Lung (tissue), 12 donors: Measurements from ENCODE around the gene TBCD. TPM values are rescaled to one million over a fixed set of nuclear protein-coding genes. Genes with fewer than 3 reads are reported as not detected.
A peak's percentile ranks its signal among the peaks of the same experiment; 100 is the strongest.

Experiments used
- ATAC-seq: fragments of 200-7000 bp; cut with Tn5 transposase; one replicate; pipeline ENCODE4 v1.9.1; 2020; ENCODE audit warnings: moderate number of reproducible peaks; ENCODE audit not compliant: insufficient read depth, low FRiP score
- DNase-seq, 3 donors: peaks; one replicate each; pipeline ENCODE4 v3.0.0-alpha.2; 2013 to 2017
- H3K27ac ChIP-seq, 2 donors: one replicate each; pipeline ENCODE4 v1.5.1; 2013; ENCODE audit warnings: mild to moderate bottlenecking in 2 of 2, moderate library complexity in 2 of 2, control low read depth in 1 of 2, inconsistent platforms in 1 of 2, low read depth in 1 of 2, low read length in 1 of 2
- H3K27me3 ChIP-seq, 3 donors: one replicate each; pipeline ENCODE4 v1.5.1; 2013; ENCODE audit warnings: low read length in 2 of 3; ENCODE audit not compliant: control insufficient read depth in 3 of 3, insufficient read depth in 3 of 3
- H3K36me3 ChIP-seq, 4 donors: one replicate each; pipeline ENCODE4 v1.5.1; 2013; ENCODE audit warnings: low read length in 4 of 4, mild to moderate bottlenecking in 1 of 4, moderate library complexity in 1 of 4; ENCODE audit not compliant: control insufficient read depth in 4 of 4, insufficient read depth in 4 of 4
- H3K4me1 ChIP-seq, 5 donors: one replicate each; pipeline ENCODE4 v1.5.1; 2013; ENCODE audit warnings: low read length in 5 of 5, mild to moderate bottlenecking in 2 of 5, moderate library complexity in 1 of 5; ENCODE audit not compliant: control insufficient read depth in 5 of 5, insufficient read depth in 5 of 5
- H3K4me3 ChIP-seq: one replicate; pipeline ENCODE4 v1.5.1; 2013; ENCODE audit warnings: mild to moderate bottlenecking, control low read depth, moderate library complexity
- H3K9ac ChIP-seq, 2 donors: one replicate each; pipeline ENCODE4 v1.5.1; 2013; ENCODE audit warnings: low read length in 2 of 2, control low read depth in 1 of 2; ENCODE audit not compliant: insufficient read depth in 1 of 2
- H3K9me3 ChIP-seq, 4 donors: one replicate each; pipeline ENCODE4 v1.5.1; 2013; ENCODE audit warnings: low read length in 3 of 4, mild to moderate bottlenecking in 1 of 4, moderate library complexity in 1 of 4; ENCODE audit not compliant: control insufficient read depth in 4 of 4, insufficient read depth in 3 of 4
- WGBS, 2 donors: extraction: QIAGEN DNeasy Blood & Tissue Kit; methylation state at CpG; one replicate each; pipeline ENCODE4 v1.1.7; 2013; 5-methylcytosine and 5-hydroxymethylcytosine counted together
- polyA plus RNA-seq, 2 donors: library from polyadenylated mRNA; stranded (reverse); fragments of 200-250 nt; gene quantifications; one replicate each; pipeline ENCODE4 v1.2.1, GENCODE V29; 2013
- total RNA-seq, 2 donors: library from RNA; depleted of rRNA in 1 of 2; stranded (reverse); fragments of >200 nt in 1 of 2; gene quantifications; one replicate each; pipeline ENCODE4 v1.2.1, GENCODE V29; 2014 to 2021
- TF ChIP-seq, protein P1 (sequence below): IDR thresholded peaks from 2 replicates; pipeline ENCODE4 v1.5.1; 2012; ENCODE audit warnings: mild to moderate bottlenecking; ENCODE audit errors: control extremely low read depth, extremely low read depth
- donor health status: control.
- donor health status: control.
- donor health status: Bipolar disorder and iron deficiency.
- donor health status: healthy.
- donor health status: DM: yes; HTN: yes; CAD: no.

The TBCD gene
- total and polyA plus RNA-seq, 4 donors, result 57.6 to 119 (median 90.3) TPM

DNA sequence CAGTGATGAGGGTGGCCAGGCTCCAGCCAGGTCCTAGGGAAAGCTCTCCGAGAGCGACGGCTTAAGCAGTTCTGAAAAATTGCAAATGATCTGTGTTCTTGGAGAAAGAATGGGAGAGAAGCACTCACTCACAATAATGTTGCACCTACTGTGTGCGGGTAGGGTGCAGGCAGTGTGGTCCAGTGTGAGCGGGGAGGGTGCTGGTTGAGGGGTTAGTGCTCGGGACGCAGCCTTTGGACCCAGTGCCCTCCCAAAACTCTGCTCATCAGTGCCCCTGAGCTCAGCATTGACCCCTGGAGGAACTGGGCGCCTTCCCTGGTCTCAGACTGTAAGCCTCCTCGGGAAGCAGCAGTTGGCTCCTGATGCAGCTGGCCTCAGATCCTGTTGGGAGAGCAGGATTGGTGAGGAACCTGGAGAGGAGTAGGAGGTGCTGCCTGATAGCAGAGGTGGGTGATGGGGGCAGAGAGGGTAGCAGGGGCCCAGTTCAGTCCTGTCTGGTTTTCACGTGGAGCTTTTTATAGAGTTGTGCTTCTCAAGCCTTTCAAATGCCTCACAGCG lies 111.6 kb downstream of the TBCD start:
- ATAC-seq (no peak), DNase-seq (no peak)
- no peak overlapping the region for H3K27ac ChIP-seq
- H3K36me3 ChIP-seq, result no peaks in the 10 kb centered on the region
- H3K27me3 ChIP-seq, result no peaks in the 10 kb centered on the region
- WGBS, 2 donors, result 91 to 92% methylated on average over 11 of the region's 11 CpGs
- peaks cover 0 to 30% (median 12%) of the 10 kb centered on the region in 5 donors for H3K4me1 ChIP-seq
- no peaks in the 10 kb centered on the region for H3K9me3 ChIP-seq
- TF ChIP-seq, protein P1, sequence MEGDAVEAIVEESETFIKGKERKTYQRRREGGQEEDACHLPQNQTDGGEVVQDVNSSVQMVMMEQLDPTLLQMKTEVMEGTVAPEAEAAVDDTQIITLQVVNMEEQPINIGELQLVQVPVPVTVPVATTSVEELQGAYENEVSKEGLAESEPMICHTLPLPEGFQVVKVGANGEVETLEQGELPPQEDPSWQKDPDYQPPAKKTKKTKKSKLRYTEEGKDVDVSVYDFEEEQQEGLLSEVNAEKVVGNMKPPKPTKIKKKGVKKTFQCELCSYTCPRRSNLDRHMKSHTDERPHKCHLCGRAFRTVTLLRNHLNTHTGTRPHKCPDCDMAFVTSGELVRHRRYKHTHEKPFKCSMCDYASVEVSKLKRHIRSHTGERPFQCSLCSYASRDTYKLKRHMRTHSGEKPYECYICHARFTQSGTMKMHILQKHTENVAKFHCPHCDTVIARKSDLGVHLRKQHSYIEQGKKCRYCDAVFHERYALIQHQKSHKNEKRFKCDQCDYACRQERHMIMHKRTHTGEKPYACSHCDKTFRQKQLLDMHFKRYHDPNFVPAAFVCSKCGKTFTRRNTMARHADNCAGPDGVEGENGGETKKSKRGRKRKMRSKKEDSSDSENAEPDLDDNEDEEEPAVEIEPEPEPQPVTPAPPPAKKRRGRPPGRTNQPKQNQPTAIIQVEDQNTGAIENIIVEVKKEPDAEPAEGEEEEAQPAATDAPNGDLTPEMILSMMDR, result no peak
- no peak overlapping the region for H3K9ac ChIP-seq
- H3K4me3 ChIP-seq, result no peak overlapping the region

DNA sequence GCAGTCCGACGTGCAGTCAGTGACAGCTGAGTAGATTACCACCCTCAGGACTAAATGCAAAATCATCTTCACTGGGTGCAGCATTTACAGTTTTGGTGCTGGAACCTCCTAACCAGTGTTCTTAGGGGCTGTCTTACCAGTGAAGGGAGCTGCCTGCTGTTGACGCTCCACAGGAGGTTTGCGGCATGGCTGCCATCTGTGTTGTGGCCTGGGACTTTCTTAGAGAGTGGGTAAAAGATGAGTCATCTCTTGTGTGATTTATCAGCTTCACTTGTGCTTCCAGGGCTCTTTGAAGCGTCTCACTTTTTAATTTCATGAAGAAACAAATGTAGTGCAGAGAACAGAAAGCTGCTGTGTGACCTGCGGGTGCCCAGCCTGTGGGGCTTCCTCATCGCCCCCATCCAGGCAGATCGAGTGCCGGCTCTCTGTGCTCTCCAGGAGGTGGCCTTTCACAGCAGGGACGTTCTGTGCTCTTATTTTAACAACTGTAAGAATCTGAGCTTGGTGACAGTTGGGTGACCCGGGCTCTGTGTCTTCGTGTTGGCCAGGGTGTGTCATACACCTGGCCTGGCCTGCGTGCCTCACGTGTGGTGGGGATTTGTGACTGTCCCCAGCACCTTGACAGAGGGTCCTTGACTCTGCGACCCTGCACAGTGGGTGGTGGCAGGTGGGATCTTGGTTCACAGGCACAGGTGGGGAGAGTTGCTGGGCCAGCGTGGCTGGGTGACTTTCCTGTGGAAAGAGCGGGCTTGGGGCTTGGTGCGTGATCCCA lies 112.3 kb downstream of the TBCD start:
- 75 to 80% methylated on average over 18 of the region's 18 CpGs for WGBS, 2 donors
- Histone ChIP-seq H3K9me3 (no peaks in the 10 kb centered on the region), H3K36me3 (no peaks in the 10 kb centered on the region), H3K4me3 (no peak overlapping the region), H3K27me3 (no peaks in the 10 kb centered on the region), H3K4me1 (peaks cover 0 to 23% (median 9%) of the 10 kb centered on the region in 5 donors), H3K9ac (no peak overlapping the region), H3K27ac (peak overlapping the region in 1 of 2 donors; percentile 58)
- DNase-seq (no peak), ATAC-seq (peak; percentile 42)
- TF ChIP-seq, protein P1, result no peak

DNA sequence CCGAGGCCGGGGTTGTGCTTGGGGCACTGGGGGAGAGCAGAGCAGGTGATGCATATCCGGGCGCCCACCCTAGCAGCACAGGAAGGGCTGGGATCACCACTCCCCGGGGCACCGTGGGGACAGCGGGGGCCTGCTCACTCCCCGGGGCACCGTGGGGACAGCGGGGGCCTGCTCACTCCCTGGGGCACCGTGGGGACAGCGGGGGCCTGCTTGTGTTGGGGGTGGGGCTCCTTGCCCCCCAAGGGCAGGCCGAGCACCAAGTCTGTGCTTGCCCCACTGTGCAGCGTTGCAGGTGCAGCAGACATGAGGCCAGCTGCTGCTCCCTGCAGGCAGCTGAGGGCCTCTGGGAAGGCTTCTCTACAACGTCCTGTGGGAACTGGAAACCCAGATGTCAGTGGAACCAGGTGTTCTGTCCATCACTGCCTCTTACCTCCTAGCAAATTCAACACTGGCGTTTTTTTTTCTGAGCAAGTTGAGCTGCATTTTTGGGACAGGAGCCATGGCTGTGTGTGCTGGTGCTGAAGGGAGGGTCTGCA lies 112.9 kb downstream of the TBCD start:
- no peaks in the 10 kb centered on the region for H3K27me3 ChIP-seq
- no peak overlapping the region for H3K9ac ChIP-seq
- no peak overlapping the region for H3K27ac ChIP-seq
- H3K4me3 ChIP-seq, result no peak overlapping the region
- H3K9me3 ChIP-seq, result no peaks in the 10 kb centered on the region
- 74 to 83% methylated on average over 14 to 16 of the region's 16 CpGs for WGBS, 2 donors
- no peak for ATAC-seq
- no peak for DNase-seq
- H3K36me3 ChIP-seq, result no peaks in the 10 kb centered on the region
- TF ChIP-seq, protein P1, result no peak
- peaks cover 0 to 20% (median 8%) of the 10 kb centered on the region in 5 donors for H3K4me1 ChIP-seq
